ENCODE data around the gene DCAF11. TPM values are rescaled to one million over a fixed set of nuclear protein-coding genes. Genes with fewer than 3 reads are reported as not detected.

Gene DCAF11
- total and polyA plus RNA-seq, 4 donors: 59.5 to 66.9 (median 63.1) TPM

DNA sequence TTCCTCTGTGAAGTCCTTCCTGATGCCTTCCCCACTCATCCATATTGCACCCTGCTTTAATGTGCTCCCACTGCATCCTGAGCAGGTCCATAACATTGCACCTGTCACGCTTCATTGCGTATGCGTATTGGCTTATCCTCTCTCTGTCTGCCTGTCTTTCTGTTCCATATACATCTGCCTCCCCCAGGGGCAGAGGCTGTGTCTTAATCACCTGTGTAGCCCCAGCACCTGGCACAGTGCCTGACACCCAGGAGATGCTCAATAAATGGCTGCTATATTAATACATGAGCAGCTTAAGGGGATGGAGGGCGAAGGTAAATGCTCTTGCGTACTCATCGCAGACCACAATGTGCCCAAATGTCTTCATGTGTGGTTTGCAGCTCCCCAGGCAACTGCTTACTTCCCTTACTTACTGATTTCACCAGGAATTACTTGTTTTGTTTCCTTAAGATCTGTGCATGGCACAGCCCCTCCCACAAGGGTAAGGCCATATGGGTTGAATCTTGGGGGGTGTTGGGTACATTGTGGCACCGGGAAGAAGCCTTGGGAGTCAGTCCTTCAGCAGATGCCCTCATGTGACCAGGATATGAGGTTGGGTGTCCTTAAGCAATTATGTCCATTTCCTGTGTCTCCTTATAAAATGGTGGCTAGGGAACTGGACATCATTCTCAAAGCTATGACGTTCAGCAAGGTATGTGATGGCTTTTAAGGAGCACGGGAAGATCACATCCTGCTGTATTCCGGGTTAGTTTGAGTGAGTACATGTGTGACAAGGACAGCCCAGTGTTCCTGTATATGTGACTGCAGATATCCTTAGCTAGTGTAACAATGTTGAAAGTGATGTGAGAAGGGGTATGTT is 44.1 kb upstream of the DCAF11 start:
- WGBS (ENCODE audit: insufficient coverage): 88% methylated on average over 7 of the region's 10 CpGs
- Histone ChIP-seq H3K9me3 (ENCODE audit: control insufficient read depth, insufficient read depth, low read length) (no peaks in the 10 kb centered on the region), H3K4me3 (ENCODE audit: low read depth, low read length) (no peak overlapping the region), H3K36me3 (ENCODE audit: control insufficient read depth, insufficient read depth, low read length) (peaks cover 31% of the 10 kb centered on the region), H3K27ac (ENCODE audit: low read depth, low read length) (no peak overlapping the region), H3K4me1 (ENCODE audit: control insufficient read depth, insufficient read depth, low read length) (peaks cover 40% of the 10 kb centered on the region), H3K27me3 (ENCODE audit: control insufficient read depth, insufficient read depth, low read length) (no peaks in the 10 kb centered on the region)
- DNase-seq (ENCODE audit: low read depth in 4 of 6, low spot score in 6 of 6): peak in 1 of 6 donors; percentile 3

DNA sequence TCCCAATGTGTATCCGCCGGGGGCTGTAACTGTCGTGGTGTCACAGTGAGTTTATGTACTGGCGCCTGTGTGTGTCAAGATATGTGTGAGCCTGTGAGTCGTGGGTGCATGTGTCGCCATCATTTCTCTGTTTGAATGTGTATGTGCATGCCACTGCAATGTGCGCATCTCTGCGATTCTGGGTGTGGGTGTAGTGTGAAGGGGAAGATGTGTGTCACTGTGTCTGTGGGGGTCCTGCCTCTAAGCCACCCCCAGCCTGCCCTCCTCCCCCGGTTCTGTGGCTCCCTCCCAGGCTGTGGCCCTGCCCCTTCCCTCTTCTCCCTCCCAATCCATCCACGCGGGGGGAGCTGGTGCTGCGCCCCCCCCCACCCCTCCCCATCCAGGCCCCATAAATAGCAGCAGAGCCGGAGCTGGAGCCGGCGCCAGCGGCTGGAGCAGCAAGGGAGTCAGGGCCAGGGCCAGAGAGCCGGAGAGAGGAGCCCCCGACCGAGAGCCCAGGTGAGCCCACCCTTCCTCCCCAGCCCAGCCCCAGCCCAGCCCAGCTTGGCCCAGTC is 43.4 kb upstream of the DCAF11 start, which contains the start of gene CPNE6:
Gene CPNE6, plus strand, starts transcription at position 419 of the 554 bp plus-strand sequence. CDS start 1,375 bp downstream, outside the sequence.
- Histone ChIP-seq H3K4me3 (ENCODE audit: low read depth, low read length) (no peak within 1 kb of the TSS), H3K27me3 (ENCODE audit: control insufficient read depth, insufficient read depth, low read length) (no peaks in the 10 kb centered on the region), H3K27ac (ENCODE audit: low read depth, low read length) (no peak within 1 kb of the TSS), H3K36me3 (ENCODE audit: control insufficient read depth, insufficient read depth, low read length) (peaks cover 27% of the 10 kb centered on the region), H3K9me3 (ENCODE audit: control insufficient read depth, insufficient read depth, low read length) (no peaks in the 10 kb centered on the region), H3K4me1 (ENCODE audit: control insufficient read depth, insufficient read depth, low read length) (peaks cover 40% of the 10 kb centered on the region)
- 66% methylated on average over 14 of the region's 19 CpGs for WGBS (ENCODE audit: insufficient coverage)
- DNase-seq (ENCODE audit: low read depth in 4 of 6, low spot score in 6 of 6): peak in 1 of 6 donors; percentile 49

DNA sequence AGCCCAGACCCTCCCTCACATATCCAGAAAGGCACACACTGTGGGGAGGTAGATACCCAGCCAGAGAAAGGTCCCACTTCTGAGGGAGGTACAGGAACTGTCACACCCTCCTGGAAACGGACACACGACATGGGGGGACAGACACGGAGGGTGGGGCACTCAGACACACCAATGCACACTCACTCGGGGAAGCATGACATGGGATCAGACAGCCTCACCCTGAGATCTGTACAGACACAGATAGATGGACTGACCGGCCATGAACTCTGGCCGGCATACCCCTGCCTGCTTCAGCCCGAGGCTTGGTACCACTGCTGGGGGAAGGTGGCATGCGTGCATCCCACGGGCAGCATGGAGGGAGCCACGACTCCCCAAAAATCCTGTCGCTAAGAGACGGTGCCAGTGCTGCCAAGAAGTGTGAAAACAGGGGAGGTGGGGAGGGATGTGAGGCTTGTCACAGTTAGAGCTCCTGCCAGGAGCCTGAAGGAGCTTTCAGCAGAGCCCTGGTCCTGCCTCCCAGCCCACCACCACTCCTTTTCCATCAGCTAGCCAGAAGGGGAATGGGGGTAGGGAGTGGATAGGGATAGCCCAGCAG is 42.6 kb upstream of the DCAF11 start:
- peak in 2 of 6 donors; percentile 14 to 81 for DNase-seq (ENCODE audit: low read depth in 4 of 6, low spot score in 6 of 6)
- peaks cover 36% of the 10 kb centered on the region for H3K4me1 ChIP-seq (ENCODE audit: control insufficient read depth, insufficient read depth, low read length)
- no peaks in the 10 kb centered on the region for H3K27me3 ChIP-seq (ENCODE audit: control insufficient read depth, insufficient read depth, low read length)
- 56% methylated on average over 10 of the region's 12 CpGs for WGBS (ENCODE audit: insufficient coverage)
- H3K4me3 ChIP-seq (ENCODE audit: low read depth, low read length): no peak overlapping the region
- H3K36me3 ChIP-seq (ENCODE audit: control insufficient read depth, insufficient read depth, low read length): peaks cover 23% of the 10 kb centered on the region
- H3K27ac ChIP-seq (ENCODE audit: low read depth, low read length): no peak overlapping the region
- H3K9me3 ChIP-seq (ENCODE audit: control insufficient read depth, insufficient read depth, low read length): no peaks in the 10 kb centered on the region

DNA sequence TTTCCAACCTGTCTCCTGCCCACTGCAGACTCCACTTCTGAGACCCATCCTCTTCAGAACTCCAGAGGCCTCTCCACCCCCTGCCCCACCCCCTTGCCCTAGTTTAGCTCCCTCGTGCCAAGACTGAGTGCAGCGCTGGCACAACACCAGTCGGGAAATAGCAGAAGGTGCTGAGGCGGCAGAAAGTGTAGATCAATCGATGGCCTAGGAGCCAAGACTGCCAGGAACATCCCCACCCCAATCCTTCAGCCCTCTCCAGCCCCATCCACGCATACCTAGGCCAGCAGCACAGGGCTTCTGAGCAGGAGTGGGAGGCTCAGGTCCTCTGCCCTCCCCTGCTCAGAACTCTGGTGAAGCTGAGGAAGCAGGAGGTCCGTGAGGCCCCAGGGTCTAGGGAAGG is 42.1 kb upstream of the DCAF11 start:
- Histone ChIP-seq H3K27me3 (ENCODE audit: control insufficient read depth, insufficient read depth, low read length) (no peaks in the 10 kb centered on the region), H3K9me3 (ENCODE audit: control insufficient read depth, insufficient read depth, low read length) (no peaks in the 10 kb centered on the region), H3K4me1 (ENCODE audit: control insufficient read depth, insufficient read depth, low read length) (peaks cover 31% of the 10 kb centered on the region), H3K27ac (ENCODE audit: low read depth, low read length) (no peak overlapping the region), H3K36me3 (ENCODE audit: control insufficient read depth, insufficient read depth, low read length) (peaks cover 21% of the 10 kb centered on the region), H3K4me3 (ENCODE audit: low read depth, low read length) (no peak overlapping the region)
- peak in 2 of 6 donors; percentile 7 to 71 for DNase-seq (ENCODE audit: low read depth in 4 of 6, low spot score in 6 of 6)
- 60% methylated on average over 6 of the region's 7 CpGs for WGBS (ENCODE audit: insufficient coverage)

DNA sequence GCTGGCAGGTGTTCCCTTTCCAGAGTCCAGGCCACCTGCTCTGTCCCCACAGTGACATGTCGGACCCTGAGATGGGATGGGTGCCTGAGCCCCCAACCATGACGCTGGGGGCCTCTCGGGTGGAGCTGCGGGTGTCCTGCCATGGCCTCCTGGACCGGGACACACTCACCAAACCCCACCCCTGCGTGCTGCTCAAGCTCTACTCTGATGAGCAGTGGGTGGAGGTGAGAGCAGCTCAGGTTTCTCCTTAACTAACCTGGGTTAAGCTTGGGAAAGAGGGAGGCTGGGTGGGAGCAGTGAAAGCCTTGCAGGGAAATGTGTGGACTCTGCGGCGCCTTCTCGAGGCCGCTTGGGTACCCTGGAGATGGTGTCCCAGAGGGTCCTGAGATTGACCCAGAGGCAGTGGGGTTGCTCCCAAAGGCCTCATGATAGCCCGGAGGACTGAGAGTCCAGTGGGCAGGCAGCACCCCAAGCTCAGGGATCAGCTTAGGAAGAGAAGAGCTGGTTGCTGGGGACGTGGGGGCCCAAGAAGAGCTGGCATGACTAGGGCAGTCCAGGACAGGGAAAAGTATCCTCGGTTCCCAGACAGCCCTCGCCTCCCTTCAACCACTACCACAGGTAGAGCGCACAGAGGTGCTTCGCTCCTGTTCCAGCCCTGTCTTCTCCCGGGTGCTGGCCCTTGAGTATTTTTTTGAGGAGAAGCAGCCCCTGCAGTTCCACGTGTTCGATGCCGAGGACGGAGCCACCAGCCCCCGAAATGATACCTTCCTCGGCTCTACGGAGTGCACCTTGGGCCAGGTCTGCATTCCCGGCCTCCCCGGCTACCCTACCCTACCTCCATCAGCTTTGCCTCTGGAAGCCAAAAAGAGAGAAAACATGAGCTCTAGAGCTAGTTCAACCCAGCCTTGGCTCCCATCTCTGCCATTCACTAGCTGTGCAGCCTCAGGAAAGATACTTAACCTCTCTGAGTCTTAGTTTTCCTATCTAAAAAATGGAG is 41.4 kb upstream of the DCAF11 start:
- Histone ChIP-seq H3K9me3 (ENCODE audit: control insufficient read depth, insufficient read depth, low read length) (no peaks in the 10 kb centered on the region), H3K27ac (ENCODE audit: low read depth, low read length) (no peak overlapping the region), H3K4me1 (ENCODE audit: control insufficient read depth, insufficient read depth, low read length) (peaks cover 26% of the 10 kb centered on the region), H3K27me3 (ENCODE audit: control insufficient read depth, insufficient read depth, low read length) (no peaks in the 10 kb centered on the region), H3K4me3 (ENCODE audit: low read depth, low read length) (no peak overlapping the region), H3K36me3 (ENCODE audit: control insufficient read depth, insufficient read depth, low read length) (peaks cover 16% of the 10 kb centered on the region)
- 89% methylated on average over 23 of the region's 26 CpGs for WGBS (ENCODE audit: insufficient coverage)
- no peak for DNase-seq (ENCODE audit: low read depth in 4 of 6, low spot score in 6 of 6)

DNA sequence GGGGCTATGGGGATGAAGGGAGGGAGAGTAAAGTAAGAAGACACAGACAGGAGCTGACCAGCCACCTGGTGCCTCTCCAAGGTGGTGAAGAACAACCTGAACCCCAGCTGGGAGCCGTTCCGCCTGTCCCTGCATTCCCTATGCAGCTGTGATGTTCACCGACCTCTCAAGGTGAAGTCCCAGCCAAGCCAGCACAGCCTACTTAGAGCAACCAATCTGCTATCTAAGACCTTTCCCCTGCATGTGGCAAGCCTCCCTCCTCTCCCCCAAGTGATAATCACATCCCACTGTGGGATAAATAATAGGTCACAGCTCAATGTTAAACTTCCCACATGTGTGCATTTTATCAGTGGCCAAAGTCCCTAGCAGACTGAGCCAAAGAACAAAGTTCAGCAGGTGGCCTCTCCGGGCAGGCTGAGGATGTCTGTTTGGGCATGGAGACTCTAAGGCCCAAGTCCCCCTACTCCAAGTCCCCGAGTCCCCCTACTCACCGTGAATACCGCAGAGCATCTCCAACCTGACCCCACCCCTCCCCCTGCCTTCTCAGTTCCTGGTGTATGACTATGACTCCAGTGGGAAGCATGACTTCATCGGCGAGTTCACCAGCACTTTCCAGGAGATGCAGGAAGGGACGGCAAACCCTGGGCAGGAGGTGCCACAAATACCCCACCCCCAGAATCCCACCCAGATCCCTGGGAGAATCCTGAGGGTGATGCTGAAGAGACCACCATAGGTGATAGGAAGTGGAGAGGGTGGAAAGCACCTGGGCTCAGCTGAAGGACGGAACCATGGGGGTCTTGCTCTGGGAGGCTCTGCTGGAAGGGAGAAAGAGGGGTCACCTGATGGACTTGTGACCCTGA is 39.7 kb upstream of the DCAF11 start:
- no peak for DNase-seq (ENCODE audit: low read depth in 4 of 6, low spot score in 6 of 6)
- Histone ChIP-seq H3K27ac (ENCODE audit: low read depth, low read length) (no peak overlapping the region), H3K27me3 (ENCODE audit: control insufficient read depth, insufficient read depth, low read length) (no peaks in the 10 kb centered on the region), H3K9me3 (ENCODE audit: control insufficient read depth, insufficient read depth, low read length) (no peaks in the 10 kb centered on the region), H3K4me3 (ENCODE audit: low read depth, low read length) (no peak overlapping the region), H3K36me3 (ENCODE audit: control insufficient read depth, insufficient read depth, low read length) (peaks cover 6% of the 10 kb centered on the region), H3K4me1 (ENCODE audit: control insufficient read depth, insufficient read depth, low read length) (peaks cover 33% of the 10 kb centered on the region)
- 89% methylated on average over 5 of the region's 11 CpGs for WGBS (ENCODE audit: insufficient coverage)

DNA sequence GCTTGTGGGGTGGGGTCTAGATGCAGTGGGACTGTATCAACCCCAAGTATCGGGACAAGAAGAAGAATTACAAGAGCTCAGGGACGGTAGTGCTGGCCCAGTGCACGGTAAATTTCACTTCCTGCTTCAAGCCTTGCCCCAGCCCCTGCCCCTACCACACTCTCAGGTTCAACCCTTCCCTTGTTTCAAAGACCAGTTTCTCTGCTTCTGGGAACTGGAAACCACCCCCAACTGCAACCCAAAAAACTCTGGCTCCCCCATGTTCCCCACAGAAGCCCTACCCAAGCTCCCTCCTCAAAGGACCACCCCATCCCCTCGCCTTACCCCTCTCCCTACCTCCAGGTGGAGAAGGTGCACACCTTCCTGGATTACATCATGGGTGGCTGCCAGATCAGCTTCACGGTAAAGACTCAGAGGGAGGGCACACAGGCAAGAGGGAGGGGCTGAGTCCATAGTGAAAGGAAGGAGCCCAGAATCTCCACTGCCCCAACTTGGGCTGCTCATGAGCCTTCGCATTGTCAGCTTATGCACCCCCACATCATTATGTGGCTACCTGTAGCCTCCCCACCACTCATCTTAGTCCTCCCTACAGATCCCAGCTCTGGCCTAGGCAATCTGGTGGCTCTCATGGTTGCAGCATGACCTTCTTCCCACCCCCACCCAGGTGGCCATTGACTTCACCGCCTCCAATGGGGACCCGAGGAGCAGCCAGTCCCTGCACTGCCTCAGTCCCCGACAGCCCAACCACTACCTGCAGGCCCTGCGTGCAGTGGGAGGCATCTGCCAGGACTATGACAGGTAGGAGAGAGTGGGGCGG is 38.9 kb upstream of the DCAF11 start:
- no peak for DNase-seq (ENCODE audit: low read depth in 4 of 6, low spot score in 6 of 6)
- Histone ChIP-seq H3K27me3 (ENCODE audit: control insufficient read depth, insufficient read depth, low read length) (no peaks in the 10 kb centered on the region), H3K36me3 (ENCODE audit: control insufficient read depth, insufficient read depth, low read length) (peaks cover 6% of the 10 kb centered on the region), H3K4me1 (ENCODE audit: control insufficient read depth, insufficient read depth, low read length) (peaks cover 38% of the 10 kb centered on the region), H3K4me3 (ENCODE audit: low read depth, low read length) (no peak overlapping the region), H3K9me3 (ENCODE audit: control insufficient read depth, insufficient read depth, low read length) (no peaks in the 10 kb centered on the region), H3K27ac (ENCODE audit: low read depth, low read length) (no peak overlapping the region)
- WGBS (ENCODE audit: insufficient coverage): 94% methylated on average over 3 of the region's 11 CpGs

DNA sequence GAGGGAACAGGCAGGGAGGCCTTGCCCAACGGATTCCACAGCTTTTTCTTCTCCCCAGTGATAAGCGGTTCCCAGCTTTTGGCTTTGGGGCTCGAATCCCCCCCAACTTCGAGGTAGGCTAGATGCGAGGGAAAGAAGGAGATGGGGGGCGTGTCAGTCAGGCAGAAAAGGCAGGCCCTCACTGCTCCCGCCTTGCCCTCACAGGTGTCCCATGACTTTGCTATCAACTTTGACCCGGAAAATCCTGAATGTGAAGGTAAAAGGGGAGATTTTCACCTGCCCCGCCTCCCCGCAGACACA is 38.3 kb upstream of the DCAF11 start:
- Histone ChIP-seq H3K27ac (ENCODE audit: low read depth, low read length) (no peak overlapping the region), H3K27me3 (ENCODE audit: control insufficient read depth, insufficient read depth, low read length) (no peaks in the 10 kb centered on the region), H3K4me3 (ENCODE audit: low read depth, low read length) (no peak overlapping the region), H3K4me1 (ENCODE audit: control insufficient read depth, insufficient read depth, low read length) (peaks cover 43% of the 10 kb centered on the region), H3K9me3 (ENCODE audit: control insufficient read depth, insufficient read depth, low read length) (no peaks in the 10 kb centered on the region), H3K36me3 (ENCODE audit: control insufficient read depth, insufficient read depth, low read length) (peaks cover 6% of the 10 kb centered on the region)
- WGBS (ENCODE audit: insufficient coverage): 94% methylated on average over 7 of the region's 10 CpGs
- DNase-seq (ENCODE audit: low read depth in 4 of 6, low spot score in 6 of 6): no peak

Data from spinal cord (tissue), 10 donors.